GM18519 (cell line): Measurements from ENCODE around the gene ALDH1L1.

Experiments used
- ATAC-seq: cut with Tn5 transposase; IDR thresholded peaks from one replicate; pipeline ENCODE4 v1.9.1; 2021; ENCODE audit warnings: mild to moderate bottlenecking, moderate library complexity; ENCODE audit not compliant: unreplicated experiment, low FRiP score

The ALDH1L1 gene

DNA sequence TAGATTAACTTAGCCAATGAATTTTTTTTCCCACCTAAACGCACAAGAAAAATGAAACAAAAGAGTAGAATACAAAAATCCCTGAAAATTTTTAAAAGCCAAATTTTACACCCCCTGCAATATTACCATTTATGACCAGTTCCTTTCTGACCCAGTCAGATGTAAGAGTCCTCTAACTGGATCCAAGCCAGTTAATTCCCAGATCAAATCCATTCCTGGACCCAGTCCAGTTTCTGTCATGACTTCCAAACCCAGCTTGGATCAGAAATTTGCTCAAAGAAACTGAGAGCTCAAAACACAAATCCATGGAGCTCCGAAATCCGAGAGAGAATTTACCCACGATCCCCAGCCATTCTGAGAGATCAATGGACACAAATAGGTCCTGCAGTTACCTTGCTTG, 17.0 kb upstream of the ALDH1L1 start:
- ATAC-seq = no peak

DNA sequence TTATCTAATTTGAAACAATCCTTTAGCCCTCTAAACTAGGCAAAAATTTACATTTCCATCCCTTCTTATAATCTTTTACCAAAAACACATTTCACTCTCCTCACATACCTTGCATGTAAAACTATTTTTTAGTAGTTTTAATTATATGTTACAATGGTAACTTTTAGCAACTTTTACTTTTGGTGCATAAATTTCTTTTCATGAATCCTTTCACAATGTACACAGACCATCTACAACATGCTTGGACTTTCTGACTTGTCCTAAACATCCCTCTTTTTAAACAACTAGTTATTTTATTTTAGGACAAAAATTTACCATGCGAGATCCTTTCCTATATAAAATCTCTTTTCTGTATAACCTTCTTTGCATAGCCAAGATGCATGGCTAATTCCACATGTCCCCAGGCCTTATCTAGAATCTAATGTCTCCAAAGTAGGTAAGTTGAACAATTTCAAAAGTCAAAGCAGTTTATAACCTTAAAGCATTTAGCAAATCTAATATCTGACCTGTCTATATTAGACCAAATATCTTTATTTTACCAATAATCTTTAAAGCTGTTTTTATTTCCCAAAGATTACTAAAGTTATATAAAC, 14.4 kb upstream of the ALDH1L1 start:
- no peak for ATAC-seq

DNA sequence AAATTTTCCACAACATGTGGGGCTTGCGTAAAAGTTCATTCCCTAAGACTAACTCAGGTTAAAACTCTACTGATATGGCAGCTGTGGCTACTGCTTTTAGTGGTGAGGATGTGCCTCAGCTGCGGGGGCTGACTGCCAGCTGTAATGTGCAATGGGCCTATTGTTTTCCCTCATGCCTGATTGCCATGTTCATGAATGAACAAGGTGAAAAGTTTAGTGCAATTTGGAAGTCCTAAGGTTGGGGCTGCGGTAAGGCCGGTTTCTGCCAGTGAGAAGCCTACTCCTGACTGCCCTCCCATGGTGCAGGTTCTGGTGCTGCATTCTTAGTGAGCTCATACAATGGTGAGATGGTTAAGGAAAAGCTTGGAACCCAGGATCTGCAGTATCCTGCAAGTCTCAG, 10.9 kb upstream of the ALDH1L1 start:
- ATAC-seq = no peak

DNA sequence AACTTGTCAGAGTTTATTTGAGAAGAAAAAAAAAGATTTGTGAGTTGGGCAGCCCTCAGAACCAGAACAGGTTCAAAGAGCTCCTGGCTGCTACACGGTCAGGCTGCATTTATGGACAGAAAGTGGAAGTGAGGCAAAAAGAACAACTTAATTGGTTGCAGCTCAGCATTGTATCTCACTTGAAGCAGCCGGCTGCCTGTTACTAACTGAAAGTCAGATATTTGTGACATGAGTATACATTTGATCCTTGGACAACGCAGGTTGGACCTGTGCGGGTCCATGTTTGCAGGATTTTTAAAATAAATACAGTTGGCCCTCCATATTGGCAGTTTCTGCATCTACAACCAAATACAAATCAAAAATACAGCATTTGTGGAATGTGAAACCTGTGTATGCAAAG, 7.5 kb upstream of the ALDH1L1 start:
- no peak for ATAC-seq

DNA sequence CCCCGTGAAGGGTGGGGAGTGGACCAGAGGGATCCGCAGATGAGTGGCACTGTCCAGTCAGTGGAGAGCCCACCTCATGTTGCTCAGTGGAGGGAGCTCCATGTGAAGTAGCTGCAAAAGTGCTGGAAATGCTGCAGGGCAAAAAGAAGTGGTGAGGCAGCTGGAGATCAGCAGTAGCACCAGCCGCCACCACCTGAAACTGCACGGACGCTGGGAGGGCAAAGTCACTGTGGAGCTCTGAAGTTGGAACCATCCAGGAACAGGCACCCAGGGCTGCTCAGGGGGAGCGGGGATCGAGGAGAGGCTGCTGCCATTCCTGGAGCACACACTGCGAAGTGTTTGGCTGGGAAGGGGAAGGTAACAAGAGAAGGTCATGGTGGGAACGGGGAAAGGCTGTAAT, 6.4 kb upstream of the ALDH1L1 start:
- ATAC-seq = no peak

DNA sequence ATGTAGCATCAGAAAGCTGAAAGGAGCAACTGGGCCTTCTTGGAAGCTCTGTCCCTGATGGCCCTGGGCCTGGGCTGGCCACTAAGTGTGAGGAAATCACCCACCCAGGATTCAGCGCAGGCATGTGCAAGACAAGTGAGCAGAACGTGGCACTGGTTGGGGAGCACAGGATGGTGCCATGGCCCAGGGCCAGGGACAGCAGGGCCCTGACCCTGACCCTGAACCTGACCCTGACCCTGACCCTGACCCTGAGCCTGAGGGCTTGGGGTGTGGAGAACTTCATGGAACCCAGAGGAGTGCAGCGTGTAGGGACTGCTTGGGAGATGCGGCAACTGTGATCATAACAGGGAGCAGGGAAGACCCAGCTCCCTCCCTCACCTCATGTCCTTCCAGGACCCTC, 5.9 kb upstream of the ALDH1L1 start:
- no peak for ATAC-seq

DNA sequence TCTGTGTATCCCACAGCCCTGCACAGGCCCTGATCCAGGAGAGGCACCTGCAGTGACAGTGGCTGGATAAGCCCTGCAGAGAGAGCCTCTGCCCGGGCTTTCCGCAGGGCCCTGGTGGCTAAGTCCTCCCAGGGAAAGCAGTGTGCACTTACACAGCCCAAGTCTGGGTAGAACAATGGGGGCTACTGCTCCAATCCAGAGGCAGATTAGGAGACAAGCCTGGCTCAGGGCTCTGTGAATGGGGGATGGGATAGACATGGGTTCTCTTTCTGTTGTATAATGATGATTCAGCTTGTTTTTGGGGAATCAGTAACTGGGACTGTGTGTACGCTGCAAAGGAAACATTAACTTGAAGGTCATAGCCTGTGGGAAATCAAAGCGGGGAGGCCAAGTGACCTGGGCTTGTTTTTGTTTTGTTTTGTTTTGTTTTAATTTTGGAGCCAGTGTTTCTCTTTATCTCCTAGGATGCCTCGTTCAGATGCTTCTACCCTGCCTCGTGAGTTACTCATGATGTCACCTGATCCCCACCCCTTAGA, 4.1 kb upstream of the ALDH1L1 start:
- ATAC-seq = no peak

DNA sequence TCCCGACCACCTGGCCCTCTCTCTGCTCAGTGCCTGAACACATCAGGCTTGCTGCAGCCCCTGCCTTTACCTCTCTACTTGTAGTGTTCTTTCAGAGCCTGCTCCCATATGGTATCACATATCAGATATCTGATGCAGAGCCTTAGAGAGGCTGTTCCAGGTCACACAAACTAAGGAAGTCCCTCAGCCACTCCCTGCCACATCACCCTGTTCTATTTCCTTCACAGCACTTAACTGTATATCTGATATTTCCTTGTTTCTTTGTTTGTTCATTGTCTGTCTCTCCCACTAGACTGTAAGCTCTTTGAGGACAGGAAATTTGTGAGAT, 976 bp upstream of the ALDH1L1 start:
- no peak for ATAC-seq

DNA sequence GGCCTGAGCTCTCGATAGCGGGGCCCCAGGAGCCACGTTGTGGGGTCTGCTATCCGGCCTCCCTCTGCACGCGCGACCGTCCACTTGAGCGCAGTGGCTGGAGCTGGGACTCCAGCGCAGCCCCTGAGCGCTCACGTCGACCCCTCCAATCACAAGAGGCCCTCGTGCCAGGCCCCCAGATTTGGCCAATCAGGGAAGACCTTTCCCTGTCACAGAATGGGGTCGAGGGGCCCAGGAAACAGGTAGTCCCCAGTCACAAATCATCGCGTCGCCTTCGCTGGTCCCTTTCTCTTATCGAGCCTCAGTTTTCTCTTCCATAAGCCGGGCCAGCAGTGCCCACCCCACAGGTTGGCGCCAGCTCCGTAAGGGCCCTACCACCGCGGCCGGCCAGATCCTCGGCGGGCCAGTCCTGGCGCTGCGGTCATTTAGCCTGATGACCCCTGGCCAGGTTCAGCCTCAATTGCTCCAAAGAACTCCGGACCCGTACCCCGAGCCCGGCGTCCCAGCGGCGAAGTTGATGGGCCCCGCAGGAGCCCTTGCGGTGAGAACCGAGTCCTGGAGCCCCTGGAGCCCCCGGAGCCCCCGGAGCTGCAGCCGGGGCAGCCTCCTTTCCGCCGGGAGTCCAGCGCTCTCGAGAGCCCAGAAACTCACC, 435 bp downstream of the ALDH1L1 start:
- ATAC-seq = no peak

DNA sequence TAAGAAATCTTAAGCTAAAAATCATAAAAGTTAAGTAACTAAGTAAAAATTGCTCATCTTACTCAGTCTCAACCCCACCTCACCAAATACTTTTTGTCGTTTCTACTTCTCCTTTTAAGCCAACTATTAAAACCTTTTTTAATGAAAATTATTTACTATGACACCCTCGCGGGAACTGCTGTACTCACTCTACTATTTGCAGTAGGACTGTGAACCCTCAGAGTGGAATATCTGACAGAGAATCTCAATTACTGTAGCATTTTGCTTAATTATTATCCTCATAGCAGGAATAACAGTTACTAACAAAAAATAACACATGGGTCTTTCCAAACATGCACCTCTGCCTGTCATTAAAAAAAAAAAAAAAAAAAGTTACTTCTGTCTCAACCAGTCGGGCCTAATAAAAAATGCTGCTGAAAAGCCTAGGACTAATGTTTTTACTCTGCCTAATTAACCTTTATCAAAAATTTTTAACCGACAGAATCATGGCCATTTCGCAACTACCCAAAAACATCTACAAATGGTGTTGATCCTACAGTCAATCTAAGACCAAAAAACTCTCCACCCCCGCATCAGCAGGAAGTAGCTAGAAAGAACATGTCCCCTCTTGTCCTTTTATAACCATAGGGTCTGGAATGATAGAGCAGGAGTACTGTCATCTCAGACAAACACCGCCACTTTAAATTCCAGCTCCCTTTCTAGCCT, 10.2 kb downstream of the ALDH1L1 start:
- ATAC-seq = no peak

DNA sequence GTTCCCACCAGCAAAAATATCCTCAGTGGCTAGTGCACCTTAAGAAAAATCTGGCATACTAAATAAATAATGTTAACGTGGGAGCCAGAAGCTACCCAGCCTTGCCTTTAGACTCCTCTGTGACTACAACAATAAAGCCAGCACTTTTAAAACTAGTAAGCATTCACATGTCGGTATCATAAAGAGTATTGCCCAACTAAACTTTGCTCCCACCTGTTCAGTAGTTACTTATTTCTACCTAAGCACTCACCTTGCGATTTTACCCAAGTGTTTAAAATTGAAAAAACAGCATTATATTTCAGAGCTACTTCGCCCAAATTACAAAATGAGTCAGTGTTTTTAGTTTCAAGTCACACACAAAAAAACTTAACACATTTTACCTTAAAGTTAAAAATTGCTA, 12.8 kb downstream of the ALDH1L1 start:
- no peak for ATAC-seq

DNA sequence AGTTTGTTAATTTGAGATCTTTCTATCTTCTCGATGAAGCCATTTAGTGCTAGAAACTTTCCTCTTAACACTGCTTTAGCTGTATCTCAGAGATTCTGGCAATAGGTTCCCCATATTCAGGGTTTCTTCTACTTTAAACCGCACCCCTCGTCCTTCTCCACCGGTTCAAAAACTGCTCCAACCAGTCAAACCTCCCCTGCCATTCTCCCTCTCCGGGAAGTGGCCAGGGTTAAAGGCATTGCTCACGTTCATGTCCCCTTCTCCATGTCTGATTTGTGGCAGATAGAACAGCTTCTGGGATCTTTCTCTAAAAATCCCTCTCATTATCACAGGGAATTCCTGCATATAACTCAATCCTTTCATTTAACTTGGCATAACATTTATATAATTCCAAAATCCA, 14.4 kb downstream of the ALDH1L1 start:
- no peak for ATAC-seq

DNA sequence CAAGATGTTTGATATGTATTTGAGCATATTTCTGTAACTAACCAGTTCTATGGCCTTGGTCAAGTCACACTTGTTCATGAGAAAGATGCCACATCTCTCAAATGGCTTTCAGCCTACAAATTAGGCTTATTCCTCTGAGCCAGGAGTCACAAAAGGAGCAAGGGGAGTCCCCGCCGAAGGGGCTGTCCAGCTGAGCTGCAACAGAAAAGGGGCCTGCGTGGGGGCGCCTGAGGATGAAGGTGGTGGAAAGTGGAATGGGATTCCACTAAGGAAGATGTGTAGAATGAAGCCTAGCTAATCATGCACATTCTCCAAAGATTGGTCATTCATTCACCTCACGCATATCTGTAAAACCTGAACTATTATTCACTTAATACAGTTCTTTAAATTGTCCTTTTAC, 19.1 kb downstream of the ALDH1L1 start:
- no peak for ATAC-seq

DNA sequence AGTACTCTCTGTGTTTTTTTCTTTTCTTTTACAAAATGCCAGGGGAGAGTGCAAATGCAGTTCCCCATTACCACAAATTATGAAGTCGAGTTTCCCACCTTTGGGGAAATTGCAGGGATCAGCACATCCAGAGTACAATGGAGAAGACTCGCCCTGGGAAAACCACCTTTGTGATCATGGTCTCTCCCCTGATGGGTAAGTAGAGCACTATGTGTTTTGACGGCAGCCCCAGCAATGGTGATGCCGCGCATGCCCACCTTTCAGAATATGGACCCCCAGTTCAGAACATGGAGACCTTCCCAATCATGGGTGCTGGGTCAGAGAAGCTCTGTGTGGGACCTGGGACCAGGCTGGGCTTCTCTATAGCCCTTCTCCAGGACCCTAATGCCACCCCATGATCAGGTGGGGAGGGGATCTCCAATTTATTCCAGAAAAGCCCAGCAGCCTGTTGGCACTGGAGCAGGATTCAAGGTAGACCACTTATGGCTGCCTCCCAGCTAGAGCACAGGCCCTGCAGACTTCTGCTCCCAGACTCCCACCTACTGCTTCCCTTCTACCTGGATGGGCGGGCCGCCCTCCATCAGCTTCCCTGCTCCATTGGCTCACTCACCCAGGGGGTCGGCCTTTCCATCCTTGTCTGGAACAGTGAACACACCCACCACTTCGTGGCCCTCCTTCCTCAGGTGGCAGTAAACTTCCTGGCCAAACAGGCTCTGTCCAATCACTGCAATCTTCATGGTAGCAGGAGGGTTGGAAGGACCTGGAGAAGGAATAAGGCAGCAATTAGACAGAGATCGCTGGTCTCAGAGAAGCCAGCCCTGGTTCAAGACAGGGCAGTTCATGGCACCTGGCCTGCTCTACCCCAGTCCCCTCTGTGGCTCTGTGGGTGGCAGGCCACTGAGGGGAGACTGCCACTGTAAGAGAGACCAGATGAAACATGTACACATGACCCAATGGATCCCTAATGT, 19.9 kb downstream of the ALDH1L1 start:
- ATAC-seq = no peak

DNA sequence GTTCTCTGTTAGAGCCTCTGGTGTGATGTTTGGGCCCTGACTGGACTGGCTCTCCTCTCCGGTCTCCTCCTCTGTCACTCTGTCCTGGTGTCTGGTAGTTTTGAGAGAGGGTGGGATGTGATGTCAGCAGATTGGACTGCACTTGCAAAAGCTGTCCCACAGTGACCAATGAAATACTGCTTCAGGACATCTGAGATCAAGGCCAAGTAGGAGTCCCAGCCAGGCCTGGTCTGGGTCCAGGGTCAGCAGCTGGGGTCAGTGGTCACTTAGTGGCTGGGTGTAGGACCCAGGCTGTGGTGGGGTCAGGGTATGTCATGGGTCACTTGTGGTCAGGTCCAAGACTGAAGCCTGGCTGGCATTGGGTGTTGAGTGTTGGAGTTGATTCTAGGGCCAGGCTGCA, 20.9 kb downstream of the ALDH1L1 start:
- ATAC-seq = no peak

DNA sequence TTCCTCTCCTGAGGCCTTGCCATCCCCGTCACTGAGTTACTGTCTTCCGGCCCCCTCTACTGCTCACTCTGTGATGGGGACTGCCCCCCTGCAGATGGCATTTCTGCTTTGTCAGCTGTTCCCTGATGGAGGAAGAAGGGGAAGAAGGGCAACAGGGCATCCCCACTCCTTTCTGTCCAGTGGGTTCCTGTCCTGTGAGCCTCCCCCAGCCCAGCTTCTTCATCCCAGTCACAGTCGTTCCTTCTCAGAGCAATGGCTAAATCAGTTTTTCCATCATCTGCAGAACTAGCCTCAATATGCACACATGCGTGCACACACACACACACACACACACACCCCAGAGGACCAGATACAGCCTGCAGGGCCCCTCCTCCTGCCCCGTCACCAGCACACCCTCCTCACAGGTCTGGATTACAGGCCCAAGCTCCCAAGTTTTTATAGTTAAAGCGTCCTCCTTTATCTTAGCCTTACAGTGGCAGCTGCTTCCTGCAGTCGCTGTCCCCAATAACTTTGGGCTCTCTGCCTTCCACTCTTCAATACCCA, 21.4 kb downstream of the ALDH1L1 start:
- no peak for ATAC-seq

DNA sequence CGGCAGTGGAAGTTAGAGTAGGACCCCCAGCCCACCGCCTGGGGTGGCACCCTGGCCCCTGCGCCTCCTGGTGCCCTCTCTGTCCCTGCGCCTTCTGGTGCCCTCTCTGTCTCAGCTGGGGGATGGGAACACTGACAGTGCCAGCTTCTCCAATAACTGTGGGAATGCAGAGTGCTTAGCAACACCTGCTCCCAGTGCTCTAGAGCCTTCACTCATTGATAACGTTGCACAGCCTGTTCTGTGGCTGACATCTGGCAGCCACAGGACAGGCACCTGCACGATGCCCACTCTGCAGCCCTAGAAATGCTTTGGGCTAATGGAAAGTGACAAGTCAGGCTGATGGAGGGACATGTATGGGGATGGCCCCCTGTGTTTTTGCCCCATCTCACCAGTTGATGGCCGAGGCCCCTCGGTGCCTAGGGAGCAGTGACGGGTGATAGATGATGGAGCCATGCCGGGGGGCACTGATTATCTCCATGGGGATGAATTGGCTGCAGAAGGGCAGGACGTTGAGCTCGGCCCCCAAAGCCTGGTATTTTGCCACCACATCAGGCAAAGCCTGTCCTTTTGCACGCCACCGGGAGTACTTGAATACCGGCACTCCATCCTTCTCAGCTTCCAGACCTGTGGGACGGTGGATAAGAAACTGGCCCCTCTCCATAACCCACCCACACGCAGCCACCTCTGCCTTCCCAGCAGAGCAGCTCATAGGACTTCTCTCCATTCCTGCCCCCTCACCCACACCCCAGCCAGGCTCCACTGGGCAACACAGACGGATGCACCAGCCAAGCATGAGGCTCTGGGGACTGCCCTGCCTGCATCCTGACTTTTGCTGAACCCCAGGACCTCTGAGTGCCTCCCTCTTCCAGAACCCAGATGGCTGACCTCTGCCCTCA, 22.1 kb downstream of the ALDH1L1 start:
- no peak for ATAC-seq

DNA sequence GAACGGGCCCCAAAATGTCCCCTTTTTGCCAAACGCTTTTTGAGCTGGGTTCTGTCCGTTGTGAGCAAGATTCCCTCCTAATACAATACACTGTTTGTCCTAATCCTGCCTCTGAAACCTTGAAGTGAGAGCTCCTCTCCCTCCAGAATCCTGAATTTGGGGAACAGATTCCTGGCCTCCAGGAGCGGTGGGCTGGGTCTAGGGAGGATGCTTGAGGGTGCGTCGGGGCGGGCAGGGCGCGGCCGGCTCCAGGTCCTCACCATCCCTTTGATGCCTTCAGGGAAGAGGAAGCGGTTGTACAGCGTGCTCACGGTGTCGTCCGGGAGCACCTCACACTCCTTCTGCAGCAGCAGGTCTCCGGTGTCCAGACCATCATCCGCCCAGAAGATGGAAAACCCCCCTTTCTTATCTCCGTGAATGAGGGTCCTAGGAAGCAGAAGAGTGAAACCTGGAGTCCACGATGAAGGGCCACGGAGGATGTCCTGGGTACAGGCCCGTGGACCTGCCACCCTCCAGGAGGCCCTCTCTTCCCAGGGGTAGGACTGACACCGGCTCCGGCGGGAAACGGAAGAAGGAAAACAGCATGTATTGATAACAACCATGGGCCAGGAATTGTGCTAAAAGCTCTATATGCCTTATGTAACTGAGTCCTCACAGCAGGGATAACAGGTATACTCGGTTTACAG, 23.2 kb downstream of the ALDH1L1 start:
- no peak for ATAC-seq

DNA sequence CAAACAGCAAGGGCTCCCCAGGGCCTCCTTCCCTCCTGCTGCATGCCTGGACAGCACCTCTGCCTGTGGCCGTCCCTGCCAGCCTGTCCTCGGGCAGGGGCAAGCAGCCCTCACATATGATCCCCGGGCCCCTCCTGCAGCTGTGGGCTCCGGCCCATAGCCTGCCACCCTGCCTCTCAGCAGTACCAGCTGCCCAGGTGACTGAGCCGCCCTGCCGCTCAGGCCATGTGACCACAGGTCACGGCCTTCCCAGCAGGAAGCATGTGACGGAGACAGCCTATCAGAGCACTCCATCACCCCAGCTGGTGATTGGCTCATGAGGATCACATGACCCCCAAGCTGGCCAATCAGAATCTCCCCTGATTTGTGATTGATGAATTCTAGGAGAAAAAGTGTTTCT, 23.9 kb downstream of the ALDH1L1 start:
- ATAC-seq = no peak
